GM18951 (cell line): ENCODE data around the gene ATG10.
"Not testable (repeated sequence)": the region's sequence is repeated elsewhere in the genome, so short reads cannot be mapped to it uniquely, and the experiment has no call there.

Source experiments
- POLR2A ChIP-seq: IDR thresholded peaks from 4 replicates; pipeline ENCODE4 v1.6.1; 2011; ENCODE audit warnings: mild to moderate bottlenecking; ENCODE audit not compliant: insufficient read length, insufficient read depth; ENCODE audit errors: extremely low read depth
- in situ Hi-C: fragments of 300-500 bp; cut with MboI; formaldehyde crosslinking; loops from one replicate; pipeline ENCODE4 v1.12.0; 2022; ENCODE audit warnings: low sequenced_read_pairs, mixed read lengths, inconsistent platforms; ENCODE audit not compliant: unreplicated experiment

ATG10 gene

DNA sequence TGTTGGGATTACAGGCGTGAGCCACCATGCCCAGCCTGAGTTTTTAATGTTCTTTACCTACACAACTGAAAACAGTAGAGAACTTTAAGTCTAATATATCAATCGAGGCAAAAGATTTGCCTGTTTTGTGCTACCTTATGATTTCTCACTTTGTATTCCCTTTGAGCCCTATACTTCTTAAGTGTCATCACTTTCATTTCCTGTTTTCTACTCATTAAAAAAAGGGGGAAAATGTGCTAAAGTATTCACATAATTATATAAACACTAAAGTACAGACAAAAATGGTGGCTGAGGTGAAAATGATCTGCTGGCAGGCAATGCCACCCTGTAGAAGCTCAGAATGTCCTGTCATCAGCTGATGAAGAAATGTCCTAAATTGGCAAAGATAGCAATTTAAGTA, 23.6 kb downstream of the ATG10 start:
- no peak for TF ChIP-seq POLR2A
- in situ Hi-C loops: no loop called here

DNA sequence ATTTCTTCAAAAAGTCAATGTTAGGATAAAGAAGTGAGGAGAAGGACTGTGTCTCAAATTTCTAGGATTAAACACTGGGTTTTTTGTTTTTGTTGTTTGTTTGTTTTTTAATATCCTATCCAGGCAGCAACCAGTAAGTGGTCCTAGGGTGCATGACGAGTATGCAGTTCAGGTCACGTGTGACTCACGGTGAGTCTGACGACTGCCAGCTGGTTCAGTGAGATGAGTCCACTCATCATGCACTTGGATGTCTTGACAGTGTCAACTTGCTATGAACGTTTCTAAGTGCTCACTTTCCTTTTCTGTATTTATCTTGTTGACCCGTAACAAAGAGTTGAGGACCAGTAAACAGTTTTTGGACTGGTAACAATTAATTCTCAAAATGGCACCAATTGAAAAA, 32.7 kb downstream of the ATG10 start:
- TF ChIP-seq POLR2A: no peak
- in situ Hi-C loops: no loop called here

- in situ Hi-C loops: not testable (repeated sequence)
Observed at GRCh38 chr5:82009869-82010268, 38.0 kb downstream of the ATG10 start.

DNA sequence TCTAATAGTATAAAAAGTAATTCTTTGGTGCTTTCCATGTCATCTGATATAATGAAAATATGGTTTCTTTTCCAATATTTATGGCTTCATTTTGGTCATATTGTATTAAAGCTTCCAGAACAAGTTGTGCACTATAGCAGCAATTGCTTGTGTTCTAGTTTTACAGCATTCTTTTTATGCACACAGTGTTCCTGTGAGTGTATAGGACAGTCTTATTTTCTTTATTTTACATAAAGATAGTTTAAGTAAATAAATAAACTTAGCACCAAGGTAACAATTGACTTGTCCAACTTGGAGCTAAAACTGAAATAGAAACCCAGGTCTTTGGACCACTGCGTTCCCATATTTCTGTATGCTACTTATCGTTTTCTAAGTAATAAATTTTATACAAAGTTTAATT, 38.9 kb downstream of the ATG10 start:
- in situ Hi-C loops: no loop called here
- TF ChIP-seq POLR2A: no peak

DNA sequence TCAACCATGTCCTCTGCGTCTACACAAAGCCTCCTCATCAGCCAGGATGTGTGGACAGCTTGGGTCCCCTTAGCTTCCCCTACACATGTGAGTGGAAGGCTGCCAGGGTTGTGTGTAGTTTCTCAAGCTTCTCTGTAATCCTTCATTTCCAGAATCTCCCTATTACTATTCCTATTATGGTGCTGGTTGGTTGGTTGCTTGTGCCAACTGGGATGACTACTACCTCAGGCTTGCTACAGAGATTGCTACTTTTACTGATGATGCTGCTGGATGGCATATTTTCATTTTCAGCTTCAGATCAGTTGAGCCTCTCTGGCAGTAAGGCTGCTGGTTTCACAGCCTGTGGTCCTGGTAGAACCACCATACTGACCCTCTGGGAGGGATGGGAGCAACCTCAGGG, 39.9 kb downstream of the ATG10 start:
- in situ Hi-C loops: no loop called here
- no peak for TF ChIP-seq POLR2A

DNA sequence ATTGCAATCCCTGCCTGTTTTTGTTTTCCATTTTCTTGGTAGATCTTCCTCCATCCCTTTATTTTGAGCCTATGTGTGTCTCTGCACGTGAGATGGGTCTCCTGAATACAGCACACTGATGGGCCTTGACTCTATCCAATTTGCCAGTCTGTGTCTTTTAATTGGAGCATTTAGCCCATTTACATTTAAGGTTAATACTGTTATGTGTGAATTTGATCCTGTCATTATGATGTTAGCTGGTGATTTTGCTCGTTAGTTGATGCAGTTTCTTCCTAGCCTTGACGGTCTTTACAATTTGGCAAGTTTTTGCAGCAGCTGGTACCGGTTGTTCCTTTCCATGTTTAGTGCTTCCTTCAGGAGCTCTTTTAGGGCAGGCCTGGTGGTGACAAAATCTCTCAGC, 42.8 kb downstream of the ATG10 start:
- in situ Hi-C loops: not testable (repeated sequence)

- TF ChIP-seq POLR2A: no peak
- in situ Hi-C loops: no loop called here
Observed at GRCh38 chr5:82018462-82018861, 46.6 kb downstream of the ATG10 start.

DNA sequence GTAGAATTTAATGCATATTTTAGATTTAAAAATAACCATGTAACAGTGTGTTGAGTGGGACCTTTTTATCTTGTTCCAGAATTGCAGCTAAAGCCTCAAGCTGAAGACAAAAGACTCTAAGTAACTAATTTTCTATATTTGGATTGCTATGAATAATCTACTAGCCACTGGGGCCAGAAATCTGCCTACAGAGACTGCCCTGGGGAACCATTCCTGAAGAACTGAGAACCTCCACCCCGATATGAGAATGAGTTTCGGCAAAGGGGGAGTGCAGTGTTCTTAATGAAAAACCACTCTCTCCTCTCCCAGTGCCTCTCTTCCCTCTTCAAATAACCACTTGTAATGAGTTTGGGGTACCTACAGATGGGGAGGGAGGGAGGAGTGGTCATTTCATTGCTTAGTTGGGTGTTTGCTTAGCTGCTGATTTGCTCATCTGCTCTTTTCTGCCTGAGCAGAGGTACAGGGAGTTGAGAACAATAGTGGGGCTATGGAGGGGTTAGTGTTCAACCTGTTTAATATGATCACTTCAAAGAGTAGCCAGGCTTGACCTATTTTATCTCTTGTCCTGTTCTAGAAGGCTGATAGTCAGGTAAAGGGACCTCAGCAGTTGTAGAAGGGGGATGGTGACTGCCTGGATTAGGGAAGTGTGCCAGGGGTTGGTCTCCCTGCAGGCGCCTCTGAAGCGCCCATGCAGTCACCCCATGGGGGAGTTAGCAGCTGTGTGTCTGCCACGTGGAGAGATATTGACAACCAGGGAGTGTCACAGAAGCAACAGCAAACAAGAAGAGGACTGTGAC, 47.7 kb downstream of the ATG10 start:
- no peak for TF ChIP-seq POLR2A
- in situ Hi-C loops: no loop called here

DNA sequence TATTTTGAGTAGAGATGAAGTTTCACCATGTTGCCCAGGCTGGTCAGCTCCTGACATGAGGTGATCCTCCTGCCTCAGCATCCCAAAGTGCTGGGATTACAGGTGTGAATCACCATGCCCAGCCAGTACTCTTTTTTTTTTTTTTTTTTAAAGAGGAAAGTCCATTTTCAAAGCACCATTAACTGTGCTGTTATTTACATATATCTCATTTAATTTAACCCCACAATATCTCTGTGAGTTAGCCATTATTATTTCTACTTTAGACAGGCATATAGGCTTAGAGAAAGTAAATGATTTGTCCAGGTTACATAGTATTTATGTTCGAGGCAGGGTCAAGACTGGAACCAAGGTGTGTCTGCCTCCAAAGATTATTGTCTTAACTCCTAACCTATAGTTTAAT, 50.7 kb downstream of the ATG10 start:
- in situ Hi-C loops: no loop called here
- no peak for TF ChIP-seq POLR2A

DNA sequence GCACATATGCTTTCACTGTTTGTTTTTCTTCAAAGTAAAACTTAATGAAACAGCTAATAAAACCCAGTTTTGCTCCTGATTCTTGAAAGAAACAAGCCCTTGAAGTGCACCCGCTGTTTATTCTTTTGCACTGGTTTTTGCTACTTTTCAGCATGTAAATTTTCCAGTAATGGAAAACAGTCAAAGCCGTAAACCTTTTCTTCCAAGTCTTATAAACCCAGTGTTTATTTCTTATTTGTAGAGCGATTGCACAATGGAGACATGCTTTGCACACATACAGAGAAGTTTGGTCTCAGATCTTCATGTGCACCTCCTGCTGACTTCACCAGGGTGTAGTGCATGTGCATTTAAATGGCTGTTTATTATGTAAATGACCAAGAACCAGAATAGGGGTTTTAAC, 51.8 kb downstream of the ATG10 start:
- in situ Hi-C loops: no loop called here
- TF ChIP-seq POLR2A: no peak

GRCh38 chr5:82031220-82032119, 59.6 kb downstream of the ATG10 start:
- no peak for TF ChIP-seq POLR2A
- in situ Hi-C loops: no loop called here

DNA sequence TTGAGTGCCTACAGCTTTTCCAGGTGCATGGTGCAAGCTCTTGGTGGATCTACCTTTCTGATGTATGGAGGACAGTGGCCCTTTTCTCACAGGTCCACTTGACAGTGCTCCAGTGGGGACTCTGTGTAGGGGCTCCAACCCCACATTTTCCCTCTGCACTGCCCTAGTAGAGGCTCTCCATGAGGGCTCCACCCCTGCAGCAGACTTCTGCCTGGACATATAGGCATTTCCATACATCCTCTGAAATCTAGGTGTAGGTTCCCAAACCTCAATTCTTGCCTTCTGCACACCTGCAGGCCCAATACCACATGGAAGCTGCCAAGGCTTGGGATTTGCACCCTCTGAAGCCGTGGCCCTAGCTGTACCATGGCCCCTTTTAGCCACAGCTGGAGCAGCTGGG, 71.1 kb downstream of the ATG10 start:
- in situ Hi-C loops: not testable (repeated sequence)

DNA sequence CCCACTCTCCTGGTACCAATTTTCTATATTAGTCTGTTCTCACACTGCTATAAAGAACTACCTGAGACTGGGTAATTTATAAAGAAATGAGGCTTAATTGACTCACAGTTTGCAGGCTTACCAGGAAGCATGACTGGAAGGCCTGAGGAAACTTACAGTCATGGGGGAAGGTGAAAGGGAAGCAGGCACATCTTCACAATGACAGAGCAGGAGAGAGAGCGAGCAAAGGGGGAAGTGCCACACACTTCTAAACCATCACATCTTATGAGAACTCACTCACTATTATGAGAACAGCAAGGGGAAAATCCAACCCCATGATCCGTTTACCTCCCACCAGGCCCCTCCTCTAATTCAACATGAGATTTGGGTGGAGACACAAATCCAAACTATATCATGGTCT, 72.2 kb downstream of the ATG10 start:
- no peak for TF ChIP-seq POLR2A
- in situ Hi-C loops: no loop called here
